Measurements from ENCODE around the gene NEK5.

- TF ChIP-seq CTCF (IDR thresholded peaks at IDR 0.05) (no peak), EZH2 (IDR thresholded peaks at IDR 0.05) (no peak)
Measured at GRCh38 chr13:52070929-52071523, 57.8 kb downstream of the NEK5 start.
